Stimulated activated naive CD8-positive, alpha-beta T cell treated with anti-CD3 and anti-CD28 coated beads, Interleukin-15, Interleukin-2, amounts not matched to agents 100 U/mL and 50 U/mL, for 24 hours (primary cell): ENCODE results near the gene STK39.
A peak's percentile ranks its signal among the peaks of the same experiment; 100 is the strongest.
"Not testable (repeated sequence)": the region's sequence is repeated elsewhere in the genome, so short reads cannot be mapped to it uniquely, and the experiment has no call there.

Source experiments
- ATAC-seq: fragments of 150-1000 bp; cut with Tn5 transposase; one replicate; pipeline ENCODE4 v1.10.0; 2021
- DNase-seq: peaks from one replicate; pipeline ENCODE4 v3.0.0; 2021

The STK39 gene

DNA sequence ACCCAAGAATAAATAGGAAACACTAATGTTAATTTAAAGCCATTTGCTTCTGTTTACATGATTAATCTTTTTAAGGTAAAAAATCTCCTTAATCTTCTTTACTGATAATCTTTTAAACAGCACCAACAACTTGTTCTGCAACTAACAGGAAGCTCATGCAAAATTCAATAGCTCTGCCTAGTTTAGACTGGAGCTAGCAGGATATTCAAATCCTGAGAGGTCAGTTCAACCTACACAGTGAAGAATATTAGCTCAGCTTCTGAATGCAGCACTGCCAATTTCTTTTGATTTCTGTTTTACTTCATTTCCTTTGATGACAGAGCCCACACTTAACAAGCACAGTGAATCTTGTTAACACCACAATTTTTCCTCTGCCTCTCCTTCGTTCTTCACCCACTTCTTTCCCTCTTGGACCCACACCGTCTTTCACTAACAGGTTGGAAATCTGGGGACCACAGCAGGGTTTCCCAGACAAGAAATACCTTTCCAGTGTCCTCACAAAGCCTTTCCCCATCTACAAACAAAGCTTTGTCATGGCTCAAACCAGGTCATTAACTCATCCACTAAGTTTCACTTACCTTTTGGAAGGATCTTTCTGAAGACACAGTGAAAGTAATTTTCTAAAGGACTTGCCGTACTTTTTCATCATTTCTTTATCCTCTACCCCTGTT, 109.8 kb downstream of the STK39 start:
- DNase-seq (no peak), ATAC-seq (no peak)

DNA sequence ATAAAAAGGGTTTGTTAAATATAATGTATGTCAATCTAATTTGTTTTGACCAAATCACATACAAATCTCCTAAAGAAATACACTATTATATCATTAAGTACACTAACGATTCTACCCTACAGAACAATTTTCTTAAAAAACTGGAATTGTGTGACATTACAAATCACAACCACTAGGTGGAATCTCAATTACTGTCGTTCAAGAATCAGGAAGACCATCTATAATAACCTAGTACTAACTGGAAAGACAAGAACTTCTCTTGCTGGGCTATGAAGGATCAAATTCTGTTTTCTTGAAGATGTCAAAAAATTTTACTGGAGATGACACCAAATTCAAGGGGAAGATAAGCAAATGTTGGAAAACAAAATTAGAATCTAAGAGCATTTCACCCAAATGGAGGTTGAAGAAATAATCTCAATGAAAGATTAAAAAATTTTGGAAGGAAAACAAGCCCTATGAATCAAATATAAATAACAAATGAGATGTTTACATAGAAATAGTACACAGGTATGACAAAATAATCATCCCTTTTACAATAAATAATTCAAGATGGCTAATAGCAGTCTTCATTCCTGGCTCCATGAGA, 110.9 kb downstream of the STK39 start:
- ATAC-seq (no peak), DNase-seq (no peak)

DNA sequence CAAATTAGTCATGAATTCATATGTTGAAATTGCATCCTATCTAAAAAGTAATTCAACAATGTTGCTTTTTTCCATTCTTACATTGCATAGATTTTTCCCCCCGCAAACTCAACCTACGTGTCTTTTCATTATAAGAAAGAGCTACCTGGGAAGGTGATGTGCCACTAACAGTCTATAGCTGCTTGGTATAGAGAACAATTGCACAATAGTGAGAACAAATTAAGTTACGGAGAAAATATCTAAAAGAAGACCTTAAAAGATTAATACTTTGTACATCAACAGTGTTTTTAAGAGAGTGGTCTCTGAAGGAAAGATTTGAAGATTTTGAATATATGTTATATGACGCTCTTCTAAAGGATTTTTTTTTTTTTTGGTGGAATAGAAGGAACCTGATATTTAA, 111.8 kb downstream of the STK39 start:
- no peak for ATAC-seq
- DNase-seq: no peak

GRCh38 chr2:168135121-168135520, 112.3 kb downstream of the STK39 start:
- DNase-seq: no peak
- ATAC-seq: no peak

- ATAC-seq (no peak), DNase-seq (no peak)
Measured at GRCh38 chr2:168134485-168134884, 112.9 kb downstream of the STK39 start.

GRCh38 chr2:168132389-168132788, 115.0 kb downstream of the STK39 start:
- no peak for ATAC-seq
- DNase-seq: no peak

DNA sequence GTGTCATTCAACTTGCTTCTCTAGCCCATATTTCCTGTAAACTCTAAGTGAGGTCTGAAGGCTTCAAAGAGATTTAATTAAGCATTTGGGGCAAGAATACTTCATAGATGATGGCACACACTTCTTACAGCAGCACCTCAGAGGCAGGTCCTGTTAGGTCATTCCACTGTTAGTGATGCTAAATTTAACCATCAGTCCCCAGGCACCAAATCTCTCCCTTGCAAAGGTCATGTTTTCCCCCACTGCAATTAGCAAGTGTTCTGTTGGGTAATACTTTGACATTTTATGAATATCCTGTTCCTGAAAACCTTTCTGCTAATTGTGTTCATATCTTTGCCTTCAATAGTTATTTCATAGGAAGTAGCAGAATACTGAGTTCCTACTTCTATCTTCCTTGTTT, 117.0 kb downstream of the STK39 start:
- DNase-seq (no peak), ATAC-seq (no peak)

GRCh38 chr2:168127371-168127770, 120.0 kb downstream of the STK39 start:
- ATAC-seq (no peak), DNase-seq (no peak)

DNA sequence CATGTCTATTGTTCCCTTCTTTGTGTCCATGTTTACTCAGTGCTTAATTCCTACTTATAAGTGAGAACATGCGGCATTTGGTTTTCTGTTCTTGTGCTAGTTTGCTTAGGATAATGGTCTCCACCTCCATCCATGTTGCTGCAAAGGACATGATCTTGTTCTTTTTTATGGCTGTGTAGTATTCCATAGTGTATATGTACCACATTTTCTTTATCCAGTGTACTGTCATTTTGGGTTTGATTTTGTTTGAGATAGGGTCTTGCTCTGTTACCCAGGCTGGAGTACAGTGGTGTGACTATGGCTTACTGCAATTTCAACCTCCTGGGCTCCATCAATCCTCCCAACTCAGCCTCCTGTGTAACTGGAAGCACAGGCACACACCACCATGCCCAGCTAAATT, 125.2 kb downstream of the STK39 start:
- DNase-seq, ATAC-seq: not testable (repeated sequence)

GRCh38 chr2:168120730-168121129, 126.7 kb downstream of the STK39 start:
- no peak for ATAC-seq
- DNase-seq: no peak

DNA sequence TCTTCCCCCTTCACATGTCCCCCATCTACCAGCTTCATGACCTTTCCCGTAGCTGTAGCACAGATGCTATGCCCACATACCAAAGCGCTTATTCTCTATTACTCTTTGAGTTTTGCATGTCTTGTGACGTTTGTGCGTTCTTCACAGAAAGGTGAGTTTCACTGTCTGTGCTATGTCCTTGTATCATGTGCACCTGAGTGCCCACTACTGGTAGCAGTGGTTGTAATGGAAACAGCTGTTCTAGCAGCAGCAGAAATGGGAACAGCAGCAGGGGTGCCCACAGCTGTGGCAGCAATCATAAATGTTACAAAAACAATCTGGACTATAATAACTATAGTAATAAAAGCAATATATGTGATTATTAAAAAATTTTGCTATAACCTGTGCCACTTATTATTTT, 127.1 kb downstream of the STK39 start:
- ATAC-seq: no peak
- no peak for DNase-seq

DNA sequence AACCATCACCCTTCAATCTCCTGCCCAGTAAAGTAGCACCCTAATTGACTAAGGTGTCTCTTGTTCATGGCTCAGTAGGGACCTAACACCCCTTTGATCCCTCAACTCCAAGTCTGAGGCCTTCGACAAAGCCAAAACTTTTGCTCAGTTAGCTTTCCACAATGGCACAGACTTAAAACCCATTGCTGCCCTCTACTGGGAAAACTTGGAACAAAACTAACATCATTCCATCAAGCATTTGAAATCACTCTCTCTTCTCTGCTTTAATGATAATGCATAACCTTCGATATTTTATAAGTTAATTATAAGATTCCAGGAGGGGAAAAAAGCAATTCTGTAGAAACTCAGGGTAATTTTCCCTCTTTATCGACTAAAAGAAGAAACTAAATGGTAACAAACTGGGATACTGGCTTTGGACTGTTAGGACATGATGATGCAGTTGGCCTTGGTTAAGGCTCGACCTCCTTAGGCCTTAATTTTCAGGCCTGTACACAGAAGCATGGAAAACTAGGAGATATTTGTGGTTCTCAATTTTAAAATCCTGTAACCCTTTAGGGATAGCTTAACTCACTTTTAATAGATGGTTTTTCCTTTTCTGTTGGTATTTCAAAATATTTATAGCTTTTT, 127.8 kb downstream of the STK39 start:
- no peak for DNase-seq
- peak; percentile 36 for ATAC-seq

DNA sequence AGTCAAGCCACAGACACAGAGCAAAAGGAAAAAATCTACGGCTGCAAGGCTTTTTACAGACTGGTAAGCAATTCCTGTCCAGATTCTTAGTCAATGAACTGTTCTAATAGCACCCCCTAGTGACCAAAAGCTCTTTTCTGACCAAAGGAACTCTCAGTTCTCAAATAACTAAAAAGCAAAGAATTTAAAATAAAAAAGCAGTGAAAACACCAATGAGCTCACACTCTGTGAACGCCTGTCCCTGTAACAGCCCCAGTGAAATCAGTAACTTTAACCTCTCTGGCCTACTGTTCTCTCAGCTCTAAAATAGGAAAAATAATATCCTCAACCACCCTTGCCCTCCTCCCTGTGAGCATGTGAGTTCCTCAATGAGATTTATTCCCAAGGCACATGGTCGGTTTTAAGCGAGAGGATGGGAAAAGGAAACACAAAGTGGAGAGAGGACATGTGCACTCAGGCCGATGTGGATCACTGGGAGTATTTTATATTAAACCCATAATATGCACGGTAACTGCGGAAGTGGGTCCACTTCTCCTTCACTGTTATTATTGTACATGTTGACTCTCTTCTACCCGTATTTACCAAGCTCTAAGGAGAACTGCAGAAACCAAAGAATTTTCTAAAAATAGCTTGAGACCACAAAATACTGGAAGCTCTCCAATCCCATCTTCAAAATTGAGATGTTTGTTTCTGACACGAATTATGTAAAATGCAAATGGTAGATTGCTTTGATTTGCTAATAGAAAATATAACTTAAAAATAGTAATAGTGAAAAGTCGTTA, 128.5 kb downstream of the STK39 start:
- DNase-seq: no peak
- ATAC-seq: no peak

- no peak for ATAC-seq
Measured at GRCh38 chr2:168116448-168116847, 130.9 kb downstream of the STK39 start.

GRCh38 chr2:168114619-168115018, 132.8 kb downstream of the STK39 start:
- ATAC-seq (no peak), DNase-seq (no peak)

More at GRCh38 chr2:168116448-168116847, 130.9 kb downstream of the STK39 start:
- DNase-seq: no peak

DNA sequence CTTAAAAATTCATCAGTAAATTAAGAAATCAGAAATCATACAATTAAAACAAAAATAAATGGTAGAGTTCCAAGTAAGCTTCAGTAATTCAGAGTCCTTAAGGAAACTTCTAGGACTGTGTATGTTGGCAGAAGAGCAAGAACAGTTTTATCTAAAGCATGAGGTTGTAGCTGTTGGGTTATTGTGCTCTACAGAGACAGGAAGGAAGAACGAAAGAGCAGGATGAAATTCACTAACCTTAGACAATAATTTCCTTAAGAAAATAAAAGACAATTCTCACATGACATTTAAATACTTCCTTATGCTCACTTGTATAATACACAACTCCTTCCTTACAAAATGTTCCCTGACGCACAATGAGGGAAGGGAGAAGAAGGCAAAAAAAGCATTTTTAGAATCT, 133.4 kb downstream of the STK39 start:
- no peak for DNase-seq
- ATAC-seq: no peak

- ATAC-seq: no peak
- no peak for DNase-seq
Measured at GRCh38 chr2:168107322-168107721, 140.1 kb downstream of the STK39 start.

DNA sequence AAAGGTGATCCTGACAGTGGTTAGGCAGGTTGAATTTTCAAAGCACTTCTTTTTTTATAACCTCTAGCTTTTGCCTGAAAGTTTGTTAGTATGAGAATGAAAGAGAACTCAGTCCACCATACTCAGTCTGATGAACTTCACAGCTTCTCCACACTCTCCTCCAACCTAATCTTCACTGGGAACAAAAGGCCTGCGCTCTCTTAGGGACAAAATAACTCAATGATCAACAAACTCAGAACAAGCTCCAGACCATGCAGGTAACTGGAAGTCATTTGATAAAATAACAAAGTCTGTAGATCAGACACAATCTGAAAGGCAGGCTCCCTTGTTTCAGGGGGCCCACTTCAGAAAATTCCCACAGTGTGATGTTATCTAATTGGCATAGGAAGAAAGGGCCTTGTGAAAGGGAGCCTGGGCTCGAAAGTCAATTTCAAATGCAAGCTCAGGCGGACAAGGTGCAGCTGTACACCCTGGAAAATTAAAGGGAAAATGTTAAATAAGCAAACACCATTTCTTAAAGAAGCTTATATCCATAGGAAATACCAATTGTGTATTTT, 142.2 kb downstream of the STK39 start:
- DNase-seq: no peak
- ATAC-seq: no peak

DNA sequence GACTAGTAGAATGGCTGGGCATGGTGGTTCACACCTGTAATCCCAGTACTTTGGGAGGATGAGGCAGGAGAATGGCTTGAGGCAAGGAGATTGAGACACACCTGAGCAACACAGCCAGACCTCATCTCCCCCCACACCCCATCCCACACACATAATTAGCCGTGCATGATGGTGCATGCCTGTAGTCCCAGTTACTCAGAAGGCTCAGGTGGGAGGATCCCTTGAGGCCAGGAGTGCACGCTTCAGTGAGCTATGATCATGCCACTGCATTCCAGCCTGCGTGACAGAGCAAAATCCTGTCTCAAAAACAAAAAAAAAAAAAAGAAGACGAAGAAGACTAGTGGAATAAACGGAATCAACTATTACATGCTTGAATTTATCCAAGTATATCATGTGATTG, 150.0 kb downstream of the STK39 start:
- ATAC-seq (no peak), DNase-seq (no peak)

DNA sequence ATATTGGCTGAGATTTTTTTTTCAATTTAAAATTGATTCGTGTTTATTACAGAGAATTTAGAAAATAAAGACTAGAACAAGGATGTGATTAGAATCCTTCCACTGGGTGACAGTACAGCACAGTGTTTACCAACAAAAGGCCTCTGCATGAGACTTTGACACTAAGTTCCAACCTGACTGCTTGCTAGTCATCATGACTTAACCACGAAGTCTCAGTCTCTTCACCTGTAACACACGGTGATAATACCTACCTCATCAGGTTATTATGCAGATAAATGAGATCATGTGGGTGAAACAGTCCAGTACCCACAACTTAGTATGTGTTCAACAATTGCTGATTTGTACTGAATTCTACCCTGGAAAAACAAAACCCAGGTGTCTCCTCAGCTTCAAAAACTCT, 151.2 kb downstream of the STK39 start:
- no peak for DNase-seq
- ATAC-seq: no peak

GRCh38 chr2:168091986-168092385, 155.4 kb downstream of the STK39 start:
- ATAC-seq: no peak
- DNase-seq: no peak

GRCh38 chr2:168090366-168091135, 156.8 kb downstream of the STK39 start:
- no peak for ATAC-seq

More at GRCh38 chr2:168090366-168091135, 156.8 kb downstream of the STK39 start:
- no peak for DNase-seq
